ENCODE measurements around the gene GPR89B. TPM values are rescaled to one million over a fixed set of nuclear protein-coding genes. Genes with fewer than 3 reads are reported as not detected.
A peak's percentile ranks its signal among the peaks of the same experiment; 100 is the strongest.
"Not testable (repeated sequence)": the region's sequence is repeated elsewhere in the genome, so short reads cannot be mapped to it uniquely, and the experiment has no call there.

GPR89B gene
- total RNA-seq, 2 experiments from 2014 or later, result 16.7 to 18.2 TPM

- Mint-ChIP-seq H3K9me3 (no peaks in the 10 kb centered on the region), H3K27ac (no peak overlapping the region), H3K36me3 (no peaks in the 10 kb centered on the region), H3K27me3 (peaks cover 17% of the 10 kb centered on the region), H3K4me1 (no peaks in the 10 kb centered on the region), H3K4me3 (no peak overlapping the region)
- no peak for DNase-seq
Observed at GRCh38 chr1:147913362-147913942, 14.8 kb upstream of the GPR89B start.

GRCh38 chr1:147919896-147920295, 8.3 kb upstream of the GPR89B start:
- no peaks in the 10 kb centered on the region for H3K9me3 Mint-ChIP-seq
- peaks cover 5% of the 10 kb centered on the region for H3K4me1 Mint-ChIP-seq
- no peak overlapping the region for H3K4me3 Mint-ChIP-seq
- H3K27me3 Mint-ChIP-seq, result peaks cover 15% of the 10 kb centered on the region
- no peak for DNase-seq
- H3K27ac Mint-ChIP-seq, result no peak overlapping the region
- H3K36me3 Mint-ChIP-seq, result no peaks in the 10 kb centered on the region

GRCh38 chr1:147924813-147925212, 3.4 kb upstream of the GPR89B start:
- Mint-ChIP-seq H3K4me1 (peaks cover 14% of the 10 kb centered on the region), H3K27me3 (no peaks in the 10 kb centered on the region)

GRCh38 chr1:147927215-147927614, 1.0 kb upstream of the GPR89B start:
- not testable (repeated sequence) for H3K27ac Mint-ChIP-seq, H3K4me3 Mint-ChIP-seq, DNase-seq, H3K36me3 Mint-ChIP-seq, H3K9me3 Mint-ChIP-seq, H3K27me3 Mint-ChIP-seq
- H3K4me1 Mint-ChIP-seq, result peaks cover 34% of the 10 kb centered on the region

More at GRCh38 chr1:147924813-147925212, 3.4 kb upstream of the GPR89B start:
- H3K27ac Mint-ChIP-seq, result no peak overlapping the region
- DNase-seq, result peak; percentile 10
- no peaks in the 10 kb centered on the region for H3K9me3 Mint-ChIP-seq
- no peak overlapping the region for H3K4me3 Mint-ChIP-seq
- no peaks in the 10 kb centered on the region for H3K36me3 Mint-ChIP-seq

GRCh38 chr1:147927689-147928088, 531 bp upstream of the GPR89B start:
- H3K27me3 Mint-ChIP-seq, H3K27ac Mint-ChIP-seq, H3K9me3 Mint-ChIP-seq, H3K4me3 Mint-ChIP-seq, DNase-seq, H3K36me3 Mint-ChIP-seq: not testable (repeated sequence)
- H3K4me1 Mint-ChIP-seq, result peaks cover 38% of the 10 kb centered on the region

GRCh38 chr1:147931137-147931536, 2.9 kb downstream of the GPR89B start:
- not testable (repeated sequence) for H3K4me3 Mint-ChIP-seq, H3K27ac Mint-ChIP-seq
- H3K4me1 Mint-ChIP-seq, result peaks cover 28% of the 10 kb centered on the region

GRCh38 chr1:147935296-147935695, 7.1 kb downstream of the GPR89B start:
- H3K4me3 Mint-ChIP-seq, H3K27me3 Mint-ChIP-seq, H3K9me3 Mint-ChIP-seq, DNase-seq, H3K27ac Mint-ChIP-seq: not testable (repeated sequence)
- Mint-ChIP-seq H3K36me3 (peaks cover 17% of the 10 kb centered on the region), H3K4me1 (peaks cover 24% of the 10 kb centered on the region)

More at GRCh38 chr1:147931137-147931536, 2.9 kb downstream of the GPR89B start:
- peaks cover 11% of the 10 kb centered on the region for H3K36me3 Mint-ChIP-seq
- H3K27me3 Mint-ChIP-seq, DNase-seq, H3K9me3 Mint-ChIP-seq: not testable (repeated sequence)

- not testable (repeated sequence) for H3K4me3 Mint-ChIP-seq, DNase-seq, H3K27me3 Mint-ChIP-seq, H3K27ac Mint-ChIP-seq, H3K9me3 Mint-ChIP-seq, H3K4me1 Mint-ChIP-seq, H3K36me3 Mint-ChIP-seq
Observed at GRCh38 chr1:147940456-147940855, 12.2 kb downstream of the GPR89B start.

GRCh38 chr1:147942563-147942962, 14.3 kb downstream of the GPR89B start:
- H3K9me3 Mint-ChIP-seq, H3K27me3 Mint-ChIP-seq, H3K4me1 Mint-ChIP-seq, H3K27ac Mint-ChIP-seq, DNase-seq, H3K4me3 Mint-ChIP-seq, H3K36me3 Mint-ChIP-seq: not testable (repeated sequence)

GRCh38 chr1:147949517-147949916, 21.3 kb downstream of the GPR89B start:
- not testable (repeated sequence) for DNase-seq, H3K4me1 Mint-ChIP-seq, H3K27ac Mint-ChIP-seq, H3K36me3 Mint-ChIP-seq, H3K9me3 Mint-ChIP-seq, H3K27me3 Mint-ChIP-seq, H3K4me3 Mint-ChIP-seq

- H3K27ac Mint-ChIP-seq, H3K27me3 Mint-ChIP-seq, H3K36me3 Mint-ChIP-seq, H3K4me3 Mint-ChIP-seq, H3K9me3 Mint-ChIP-seq, H3K4me1 Mint-ChIP-seq, DNase-seq: not testable (repeated sequence)
Observed at GRCh38 chr1:147958906-147959305, 30.7 kb downstream of the GPR89B start.

- not testable (repeated sequence) for H3K36me3 Mint-ChIP-seq, DNase-seq, H3K9me3 Mint-ChIP-seq, H3K4me1 Mint-ChIP-seq, H3K27ac Mint-ChIP-seq, H3K4me3 Mint-ChIP-seq, H3K27me3 Mint-ChIP-seq
Observed at GRCh38 chr1:147959680-147960079, 31.5 kb downstream of the GPR89B start.

GRCh38 chr1:147964575-147964974, 36.4 kb downstream of the GPR89B start:
- not testable (repeated sequence) for H3K27ac Mint-ChIP-seq, H3K27me3 Mint-ChIP-seq

GRCh38 chr1:147966657-147967056, 38.4 kb downstream of the GPR89B start:
- not testable (repeated sequence) for H3K9me3 Mint-ChIP-seq, H3K27me3 Mint-ChIP-seq

More at GRCh38 chr1:147964575-147964974, 36.4 kb downstream of the GPR89B start:
- H3K9me3 Mint-ChIP-seq, DNase-seq, H3K4me3 Mint-ChIP-seq, H3K36me3 Mint-ChIP-seq: not testable (repeated sequence)
- peaks cover 11% of the 10 kb centered on the region for H3K4me1 Mint-ChIP-seq

GRCh38 chr1:147978896-147979651, 50.9 kb downstream of the GPR89B start:
- not testable (repeated sequence) for H3K27me3 Mint-ChIP-seq, H3K9me3 Mint-ChIP-seq, H3K4me3 Mint-ChIP-seq, H3K27ac Mint-ChIP-seq, H3K4me1 Mint-ChIP-seq, DNase-seq
- peaks cover 28% of the 10 kb centered on the region for H3K36me3 Mint-ChIP-seq

More at GRCh38 chr1:147966657-147967056, 38.4 kb downstream of the GPR89B start:
- peaks cover 11% of the 10 kb centered on the region for H3K36me3 Mint-ChIP-seq
- not testable (repeated sequence) for DNase-seq, H3K4me3 Mint-ChIP-seq, H3K27ac Mint-ChIP-seq
- H3K4me1 Mint-ChIP-seq, result peaks cover 10% of the 10 kb centered on the region

- Mint-ChIP-seq H3K4me1 (peaks cover 11% of the 10 kb centered on the region), H3K36me3 (peaks cover 23% of the 10 kb centered on the region), H3K27ac (peak overlapping the region; percentile 30)
- not testable (repeated sequence) for H3K27me3 Mint-ChIP-seq, H3K4me3 Mint-ChIP-seq, H3K9me3 Mint-ChIP-seq
- DNase-seq, result peak; percentile 12
Observed at GRCh38 chr1:147985374-147985773, 57.2 kb downstream of the GPR89B start.
